Lower leg skin (tissue), 3 donors: ENCODE data around the gene STK17B.

ENCODE experiments used
- POLR2A ChIP-seq, 2 donors: fragments of 450-650 bp; IDR thresholded peaks; one replicate each; pipeline ENCODE4 v1.6.1; 2016 to 2017; ENCODE audit warnings: antibody characterized with exemption in 2 of 2, mild to moderate bottlenecking in 1 of 2, moderate library complexity in 1 of 2
- TF ChIP-seq, protein P1 (sequence below), 3 donors: fragments of 450-650 bp; IDR thresholded peaks; one replicate each; pipeline ENCODE4 v1.5.1; 2016; ENCODE audit warnings: antibody characterized with exemption in 3 of 3, mild to moderate bottlenecking in 3 of 3, moderate library complexity in 2 of 3

DNA sequence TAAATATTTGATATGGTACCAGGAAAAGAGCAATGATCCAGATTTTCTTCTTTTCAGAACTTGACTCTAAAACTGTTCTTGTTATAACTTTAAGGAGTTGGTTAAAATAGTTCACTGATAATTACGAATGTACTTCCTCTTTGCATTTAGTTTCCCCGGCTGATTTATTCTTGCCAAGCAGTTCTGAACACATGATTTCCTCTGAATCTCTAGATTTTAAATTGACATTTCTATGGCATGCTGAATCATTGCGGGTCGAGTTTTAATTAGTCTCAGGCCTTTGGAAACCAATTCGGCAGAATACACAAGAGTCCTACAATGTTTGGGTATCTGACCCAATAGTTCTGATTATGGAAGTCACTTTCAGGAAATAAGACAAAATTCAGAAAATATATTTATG is 65.4 kb downstream of the STK17B start:
- TF ChIP-seq, protein P1, sequence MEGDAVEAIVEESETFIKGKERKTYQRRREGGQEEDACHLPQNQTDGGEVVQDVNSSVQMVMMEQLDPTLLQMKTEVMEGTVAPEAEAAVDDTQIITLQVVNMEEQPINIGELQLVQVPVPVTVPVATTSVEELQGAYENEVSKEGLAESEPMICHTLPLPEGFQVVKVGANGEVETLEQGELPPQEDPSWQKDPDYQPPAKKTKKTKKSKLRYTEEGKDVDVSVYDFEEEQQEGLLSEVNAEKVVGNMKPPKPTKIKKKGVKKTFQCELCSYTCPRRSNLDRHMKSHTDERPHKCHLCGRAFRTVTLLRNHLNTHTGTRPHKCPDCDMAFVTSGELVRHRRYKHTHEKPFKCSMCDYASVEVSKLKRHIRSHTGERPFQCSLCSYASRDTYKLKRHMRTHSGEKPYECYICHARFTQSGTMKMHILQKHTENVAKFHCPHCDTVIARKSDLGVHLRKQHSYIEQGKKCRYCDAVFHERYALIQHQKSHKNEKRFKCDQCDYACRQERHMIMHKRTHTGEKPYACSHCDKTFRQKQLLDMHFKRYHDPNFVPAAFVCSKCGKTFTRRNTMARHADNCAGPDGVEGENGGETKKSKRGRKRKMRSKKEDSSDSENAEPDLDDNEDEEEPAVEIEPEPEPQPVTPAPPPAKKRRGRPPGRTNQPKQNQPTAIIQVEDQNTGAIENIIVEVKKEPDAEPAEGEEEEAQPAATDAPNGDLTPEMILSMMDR (IDR thresholded peaks at IDR 0.05) = no peak
- no peak for TF ChIP-seq POLR2A (IDR thresholded peaks at IDR 0.05)
